Measurements from ENCODE around the gene SLC6A8. TPM values are rescaled to one million over a fixed set of nuclear protein-coding genes. Genes with fewer than 3 reads are reported as not detected.

Gene SLC6A8
- total and polyA plus RNA-seq, 9 donors: 6.3 to 23.5 (median 11.4) TPM

DNA sequence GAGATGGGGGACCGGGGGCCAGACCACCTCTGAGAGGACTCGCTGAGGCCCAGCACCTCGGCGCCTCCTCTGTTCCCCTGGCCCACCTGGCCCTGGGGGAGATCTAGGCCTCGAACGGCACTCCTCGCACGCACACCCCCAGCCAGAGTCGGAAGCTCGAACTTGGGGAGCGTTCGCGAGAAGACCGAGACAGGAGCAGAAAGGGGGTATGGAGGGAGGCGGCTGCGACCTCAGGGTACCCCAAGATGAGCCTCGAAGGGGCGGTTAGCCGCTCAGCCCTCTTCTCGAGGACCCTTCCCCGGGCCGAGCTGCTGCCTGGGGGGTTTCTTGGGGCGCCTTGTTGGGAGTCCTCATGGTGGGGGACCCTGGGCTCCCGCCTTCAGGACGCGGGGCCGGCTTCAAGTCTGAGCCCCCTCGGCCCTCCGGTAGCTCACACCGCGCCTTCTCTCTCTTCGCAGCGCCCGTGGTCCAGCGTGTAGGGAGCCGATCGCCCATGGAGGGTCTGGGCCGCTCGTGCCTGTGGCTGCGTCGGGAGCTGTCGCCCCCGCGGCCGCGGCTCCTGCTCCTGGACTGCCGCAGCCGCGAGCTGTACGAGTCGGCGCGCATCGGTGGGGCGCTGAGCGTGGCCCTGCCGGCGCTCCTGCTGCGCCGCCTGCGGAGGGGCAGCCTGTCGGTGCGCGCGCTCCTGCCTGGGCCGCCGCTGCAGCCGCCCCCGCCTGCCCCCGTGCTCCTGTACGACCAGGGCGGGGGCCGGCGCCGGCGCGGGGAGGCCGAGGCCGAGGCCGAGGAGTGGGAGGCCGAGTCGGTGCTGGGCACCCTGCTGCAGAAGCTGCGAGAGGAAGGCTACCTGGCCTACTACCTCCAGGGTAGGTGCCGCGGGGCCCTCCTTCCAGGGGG, 40.0 kb upstream of the SLC6A8 start:
- Histone ChIP-seq H3K36me3 (no peaks in the 10 kb centered on the region), H3K27me3 (no peaks in the 10 kb centered on the region), H3K27ac (no peak overlapping the region), H3K4me1 (ENCODE audit: insufficient read depth) (no peaks in the 10 kb centered on the region), H3K9me3 (no peaks in the 10 kb centered on the region), H3K4me3 (no peak overlapping the region)
- TF ChIP-seq EP300 (IDR thresholded peaks at IDR 0.05) (no peak), POLR2A (IDR thresholded peaks at IDR 0.05) (no peak)
- TF ChIP-seq, protein P1, sequence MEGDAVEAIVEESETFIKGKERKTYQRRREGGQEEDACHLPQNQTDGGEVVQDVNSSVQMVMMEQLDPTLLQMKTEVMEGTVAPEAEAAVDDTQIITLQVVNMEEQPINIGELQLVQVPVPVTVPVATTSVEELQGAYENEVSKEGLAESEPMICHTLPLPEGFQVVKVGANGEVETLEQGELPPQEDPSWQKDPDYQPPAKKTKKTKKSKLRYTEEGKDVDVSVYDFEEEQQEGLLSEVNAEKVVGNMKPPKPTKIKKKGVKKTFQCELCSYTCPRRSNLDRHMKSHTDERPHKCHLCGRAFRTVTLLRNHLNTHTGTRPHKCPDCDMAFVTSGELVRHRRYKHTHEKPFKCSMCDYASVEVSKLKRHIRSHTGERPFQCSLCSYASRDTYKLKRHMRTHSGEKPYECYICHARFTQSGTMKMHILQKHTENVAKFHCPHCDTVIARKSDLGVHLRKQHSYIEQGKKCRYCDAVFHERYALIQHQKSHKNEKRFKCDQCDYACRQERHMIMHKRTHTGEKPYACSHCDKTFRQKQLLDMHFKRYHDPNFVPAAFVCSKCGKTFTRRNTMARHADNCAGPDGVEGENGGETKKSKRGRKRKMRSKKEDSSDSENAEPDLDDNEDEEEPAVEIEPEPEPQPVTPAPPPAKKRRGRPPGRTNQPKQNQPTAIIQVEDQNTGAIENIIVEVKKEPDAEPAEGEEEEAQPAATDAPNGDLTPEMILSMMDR (IDR thresholded peaks at IDR 0.05): no peak
- intact Hi-C loops (cut with DNase I): no loop called here
- WGBS, 3 donors: 28 to 50% (median 38%) methylated on average over 75 to 85 of the region's 85 CpGs
- DNase-seq: peak in 4 of 5 donors; percentile 6 to 32 (median 17)

DNA sequence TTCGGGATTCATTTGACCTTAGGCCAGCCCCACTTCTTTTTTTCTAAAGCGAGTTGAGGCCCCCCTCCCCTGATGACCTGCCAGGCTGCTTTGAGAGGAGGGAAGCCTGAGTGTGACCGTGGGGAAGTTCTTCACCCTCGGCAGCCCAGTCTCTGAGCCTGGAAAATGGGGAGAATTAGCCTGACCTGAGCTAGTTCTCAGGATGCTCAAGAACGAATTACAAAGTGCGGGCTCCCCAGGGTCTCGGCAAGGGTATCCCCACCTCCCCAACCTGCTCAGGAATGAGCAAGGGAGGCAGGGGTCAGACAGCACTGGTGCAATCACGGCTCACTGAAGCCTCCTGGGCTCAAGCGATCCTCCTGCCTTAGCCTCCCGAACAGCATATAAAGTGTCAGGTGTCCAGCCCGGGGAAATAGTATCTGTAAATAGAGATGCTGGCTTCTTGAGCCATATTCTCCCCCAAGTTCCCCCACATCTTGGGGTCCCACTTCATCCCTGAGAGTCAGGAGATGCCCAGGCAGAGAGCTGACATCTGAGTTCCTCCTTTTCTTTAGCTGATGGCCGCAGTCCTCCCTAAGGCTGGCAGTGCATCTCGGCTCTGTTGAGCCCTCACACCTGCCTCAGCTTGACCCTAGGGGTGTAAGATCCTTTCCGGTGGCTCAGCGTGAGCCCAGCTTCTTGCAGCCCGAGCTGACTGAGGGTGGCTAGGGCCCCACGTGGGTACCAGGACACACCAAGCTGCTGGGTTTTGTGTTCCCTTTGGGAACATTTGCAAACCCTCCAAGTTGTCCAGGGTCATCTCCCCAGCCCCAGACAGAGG, 39.2 kb upstream of the SLC6A8 start:
- Histone ChIP-seq H3K4me3 (no peak overlapping the region), H3K27ac (no peak overlapping the region), H3K36me3 (no peaks in the 10 kb centered on the region), H3K27me3 (no peaks in the 10 kb centered on the region), H3K9me3 (no peaks in the 10 kb centered on the region), H3K4me1 (ENCODE audit: insufficient read depth) (no peaks in the 10 kb centered on the region)
- intact Hi-C loops (cut with DNase I): no loop called here
- WGBS, 3 donors: 79 to 83% (median 80%) methylated on average over 17 of the region's 17 CpGs
- DNase-seq: peak in 1 of 5 donors; percentile 16
- TF ChIP-seq EP300 (IDR thresholded peaks at IDR 0.05): no peak
- no peak for TF ChIP-seq POLR2A (IDR thresholded peaks at IDR 0.05)
- TF ChIP-seq, protein P1 (IDR thresholded peaks at IDR 0.05): no peak

DNA sequence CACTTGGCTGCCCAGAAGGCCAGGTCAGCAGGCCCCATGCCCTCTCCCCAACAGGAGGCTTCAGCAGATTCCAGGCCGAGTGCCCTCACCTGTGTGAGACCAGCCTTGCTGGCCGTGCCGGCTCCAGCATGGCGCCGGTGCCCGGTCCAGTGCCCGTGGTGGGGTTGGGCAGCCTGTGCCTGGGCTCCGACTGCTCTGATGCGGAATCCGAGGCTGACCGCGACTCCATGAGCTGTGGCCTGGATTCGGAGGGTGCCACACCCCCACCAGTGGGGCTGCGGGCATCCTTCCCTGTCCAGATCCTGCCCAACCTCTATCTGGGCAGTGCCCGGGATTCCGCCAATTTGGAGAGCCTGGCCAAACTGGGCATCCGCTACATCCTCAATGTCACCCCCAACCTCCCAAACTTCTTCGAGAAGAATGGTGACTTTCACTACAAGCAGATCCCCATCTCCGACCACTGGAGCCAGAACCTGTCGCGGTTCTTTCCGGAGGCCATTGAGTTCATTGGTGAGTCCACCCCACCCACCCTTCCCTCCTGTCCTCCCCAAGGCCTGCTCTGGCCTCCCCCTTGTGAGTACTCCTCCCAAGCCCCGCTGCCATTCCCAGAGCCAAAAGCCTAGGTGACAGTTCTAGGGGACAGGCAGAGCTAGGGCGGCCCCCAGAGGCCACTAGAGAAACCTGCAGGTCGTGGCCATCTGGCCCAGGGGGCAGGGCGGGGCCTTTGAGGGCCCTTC, 38.4 kb upstream of the SLC6A8 start:
- H3K4me3 ChIP-seq: no peak overlapping the region
- H3K27me3 ChIP-seq: no peaks in the 10 kb centered on the region
- H3K36me3 ChIP-seq: no peaks in the 10 kb centered on the region
- WGBS, 3 donors: 86 to 88% (median 86%) methylated on average over 25 to 26 of the region's 26 CpGs
- TF ChIP-seq, protein P1 (IDR thresholded peaks at IDR 0.05): no peak
- TF ChIP-seq POLR2A (IDR thresholded peaks at IDR 0.05) (no peak), EP300 (IDR thresholded peaks at IDR 0.05) (no peak)
- intact Hi-C loops (cut with DNase I): no loop called here
- H3K9me3 ChIP-seq: peaks cover 0 to 7% of the 10 kb centered on the region in 2 donors
- no peak overlapping the region for H3K27ac ChIP-seq
- peak; percentile 7 to 31 (median 11) for DNase-seq
- no peaks in the 10 kb centered on the region for H3K4me1 ChIP-seq (ENCODE audit: insufficient read depth)
